HepG2 (cell line): Measurements from ENCODE around the gene IMP3. TPM values are rescaled to one million over a fixed set of nuclear protein-coding genes. Genes with fewer than 3 reads are reported as not detected.

Source experiments
- BCL6 ChIP-seq: IDR thresholded peaks from 2 replicates; pipeline ENCODE4 v1.6.1; 2016; ENCODE audit warnings: missing genetic modification reagents, missing compliant biosample characterization
- CBX2 ChIP-seq, 2 experiments: fragments of 200-600 bp in 1 of 2; sonication (generic); formaldehyde crosslinking in 1 of 2; IDR thresholded peaks; 2 replicates each; pipeline versions ENCODE4 v1.7.0 to v1.8.1; 2018 to 2022; ENCODE audit warnings: low read depth in 2 of 2, low read length in 1 of 2, mild to moderate bottlenecking in 1 of 2, missing genetic modification reagents in 1 of 2
- ERF ChIP-seq: IDR thresholded peaks from 2 replicates; pipeline ENCODE4 v1.6.1; 2018; ENCODE audit warnings: missing biosample characterization, missing genetic modification reagents
- GABPB1 ChIP-seq: IDR thresholded peaks from 2 replicates; pipeline ENCODE4 v1.6.1; 2016; ENCODE audit warnings: mild to moderate bottlenecking, missing genetic modification reagents, moderate library complexity, missing compliant biosample characterization
- KLF16 ChIP-seq, 2 experiments: sonication (generic) in 1 of 2; formaldehyde crosslinking in 1 of 2; IDR thresholded peaks; 2 replicates each; pipeline versions ENCODE4 v1.6.1 to v1.8.0; 2016 to 2023; ENCODE audit warnings: missing genetic modification reagents in 2 of 2, missing compliant biosample characterization in 1 of 2
- MED13 ChIP-seq: sonication (generic); formaldehyde crosslinking; IDR thresholded peaks from 2 replicates; pipeline ENCODE4 v1.5.0; 2020; ENCODE audit warnings: missing genetic modification reagents
- MIER3 ChIP-seq: IDR thresholded peaks from 2 replicates; pipeline ENCODE4 v1.6.1; 2016; ENCODE audit warnings: missing compliant biosample characterization, borderline replicate concordance
- PHF21A ChIP-seq: sonication (generic); formaldehyde crosslinking; IDR thresholded peaks from 2 replicates; pipeline ENCODE4 v1.5.0; 2020; ENCODE audit warnings: mild to moderate bottlenecking, missing genetic modification reagents
- TCF12 ChIP-seq, 2 experiments: fragments of 450-650 bp in 1 of 2; sonication (generic) in 1 of 2; formaldehyde crosslinking in 1 of 2; IDR thresholded peaks; 2 replicates each; pipeline versions ENCODE4 v1.6.1 to v1.8.0; 2017 to 2022; ENCODE audit warnings: antibody characterized with exemption in 1 of 2, mild to moderate bottlenecking in 1 of 2, missing genetic modification reagents in 1 of 2, moderate library complexity in 1 of 2
- TMF1 ChIP-seq: sonication (generic); formaldehyde crosslinking; IDR thresholded peaks from 2 replicates; pipeline ENCODE4 v1.8.1; 2022; ENCODE audit warnings: low read depth, missing genetic modification reagents
- ZNF24 ChIP-seq: fragments of 450-650 bp; IDR thresholded peaks from 2 replicates; pipeline ENCODE4 v1.6.1; 2017; ENCODE audit warnings: antibody characterized with exemption, mild to moderate bottlenecking
- ZNF451 ChIP-seq: sonication (generic); formaldehyde crosslinking; IDR thresholded peaks from 2 replicates; pipeline ENCODE4 v1.5.0; 2020; ENCODE audit warnings: mild to moderate bottlenecking, missing genetic modification reagents
- ZNF605 ChIP-seq: sonication (generic); formaldehyde crosslinking; IDR thresholded peaks from 2 replicates; pipeline ENCODE4 v1.8.0; 2022; ENCODE audit warnings: mild to moderate bottlenecking, missing genetic modification reagents
- ZNF670 ChIP-seq: sonication (generic); formaldehyde crosslinking; IDR thresholded peaks from 2 replicates; pipeline ENCODE4 v1.8.0; 2022; ENCODE audit warnings: mild to moderate bottlenecking, missing genetic modification reagents, borderline replicate concordance
- ZNF747 ChIP-seq: sonication (generic); formaldehyde crosslinking; IDR thresholded peaks from 2 replicates; pipeline ENCODE4 v1.8.1; 2023; ENCODE audit warnings: missing genetic modification reagents, mild to moderate bottlenecking, borderline replicate concordance
- ZNF772 ChIP-seq: sonication (generic); formaldehyde crosslinking; IDR thresholded peaks from 2 replicates; pipeline ENCODE4 v1.5.0; 2020; ENCODE audit warnings: mild to moderate bottlenecking, missing genetic modification reagents
- ZNF776 ChIP-seq: sonication (generic); formaldehyde crosslinking; IDR thresholded peaks from 2 replicates; pipeline ENCODE4 v1.4.0; 2020; ENCODE audit warnings: mild to moderate bottlenecking, missing genetic modification reagents
- ZSCAN22 ChIP-seq: sonication (generic); formaldehyde crosslinking; IDR thresholded peaks from 2 replicates; pipeline ENCODE4 v1.4.0; 2020; ENCODE audit warnings: mild to moderate bottlenecking, missing genetic modification reagents
- ZSCAN9 ChIP-seq: IDR thresholded peaks from 2 replicates; pipeline ENCODE4 v1.6.1; 2016; ENCODE audit warnings: borderline replicate concordance
- polyA plus RNA-seq, 8 experiments: library from polyadenylated mRNA; depleted of rRNA in 3 of 8; stranded (reverse) in 7 of 8; unstranded in 1 of 8; fragments of >200 nt; fragmentation: Illumina TruSeq in 4 of 8; extraction: Trizol in 4 of 8; gene quantifications; 2 replicates each; pipeline versions ENCODE4 v1.2.1 to v1.2.3, GENCODE V29; 2011 to 2016; ENCODE audit warnings: low read depth in 4 of 8, missing spikeins in 1 of 8, mixed read lengths in 1 of 8; ENCODE audit not compliant: insufficient read depth in 1 of 8
- total RNA-seq, 5 experiments: library from RNA; depleted of rRNA; stranded (reverse); fragments of >200 nt; fragmentation: Illumina TruSeq; extraction: Trizol; gene quantifications; 2 replicates each; pipeline ENCODE4 v1.2.3, GENCODE V29; 2016; ENCODE audit warnings: low read depth in 1 of 5
- TF ChIP-seq, protein P1 (sequence below): IDR thresholded peaks from 2 replicates; pipeline ENCODE4 v1.6.1; 2012; ENCODE audit warnings: low read length, improper control_type of control experiment
- TF ChIP-seq, protein P2 (sequence below): sonication (generic); formaldehyde crosslinking; IDR thresholded peaks from 2 replicates; pipeline ENCODE4 v1.4.0; 2020; ENCODE audit warnings: mild to moderate bottlenecking, missing genetic modification reagents

Gene IMP3
- total and polyA plus RNA-seq, 2 of the 13 experiments (the other 11 are each of a cell fraction or from before 2014, with no cell fraction given): 38.3 to 143 TPM

DNA sequence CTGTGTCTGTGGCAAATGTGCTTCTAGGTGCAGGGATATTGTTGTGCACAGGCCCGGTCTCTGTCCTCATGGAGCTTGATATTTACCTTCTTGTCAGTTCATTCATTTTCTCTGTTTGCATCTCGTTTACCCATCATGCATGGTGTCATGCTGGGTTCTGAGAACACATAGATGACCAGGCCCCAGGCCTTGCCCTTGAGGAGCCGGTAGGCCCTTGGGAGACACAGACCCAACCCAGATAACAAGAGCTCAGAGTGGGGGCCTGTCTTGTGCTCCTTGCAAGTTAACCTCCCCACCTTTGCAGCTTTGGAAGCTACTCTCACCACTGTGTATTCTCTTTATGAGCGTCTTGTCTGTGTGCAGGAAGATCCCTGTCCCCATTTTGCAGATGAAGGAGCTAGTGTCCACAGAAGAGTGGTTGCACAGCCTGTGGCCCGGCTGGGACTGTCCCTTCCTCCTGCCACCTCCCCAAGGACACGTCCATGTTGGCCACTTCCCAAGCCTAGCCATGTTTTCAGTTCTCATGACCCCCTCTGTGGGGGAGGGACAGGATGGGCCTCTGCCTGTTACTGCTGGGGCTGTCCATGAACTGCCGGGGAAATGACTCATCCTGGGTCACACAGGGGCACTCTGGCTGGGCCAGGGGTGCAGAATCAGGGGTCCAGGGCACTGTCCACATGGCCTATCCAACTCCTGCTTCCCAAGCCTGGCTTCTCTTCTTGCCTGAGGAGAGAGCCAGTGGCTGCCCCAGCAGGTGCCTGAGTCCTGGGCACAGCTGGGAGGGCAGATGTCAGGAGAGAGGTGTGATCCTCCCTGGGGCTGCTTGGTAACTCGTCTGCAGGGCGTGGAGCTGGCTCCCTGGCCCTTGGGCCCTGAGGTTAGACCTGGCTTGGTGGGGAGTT lies 11.1 kb upstream of the IMP3 start (continued):
- TF ChIP-seq TCF12 (IDR thresholded peaks at IDR 0.05): no peak
- TF ChIP-seq TCF12 (CRISPR knock-in tag; IDR thresholded peaks at IDR 0.05): peak; percentile 75; the same call in 1 of the 2 replicates
- TF ChIP-seq ZNF670 (CRISPR knock-in tag): no peak
- TF ChIP-seq MED13 (CRISPR knock-in tag): no peak
- TF ChIP-seq ZSCAN9 (CRISPR knock-in tag): peak; percentile 40; the same call in 1 of the 2 replicates
- TF ChIP-seq, protein P1, sequence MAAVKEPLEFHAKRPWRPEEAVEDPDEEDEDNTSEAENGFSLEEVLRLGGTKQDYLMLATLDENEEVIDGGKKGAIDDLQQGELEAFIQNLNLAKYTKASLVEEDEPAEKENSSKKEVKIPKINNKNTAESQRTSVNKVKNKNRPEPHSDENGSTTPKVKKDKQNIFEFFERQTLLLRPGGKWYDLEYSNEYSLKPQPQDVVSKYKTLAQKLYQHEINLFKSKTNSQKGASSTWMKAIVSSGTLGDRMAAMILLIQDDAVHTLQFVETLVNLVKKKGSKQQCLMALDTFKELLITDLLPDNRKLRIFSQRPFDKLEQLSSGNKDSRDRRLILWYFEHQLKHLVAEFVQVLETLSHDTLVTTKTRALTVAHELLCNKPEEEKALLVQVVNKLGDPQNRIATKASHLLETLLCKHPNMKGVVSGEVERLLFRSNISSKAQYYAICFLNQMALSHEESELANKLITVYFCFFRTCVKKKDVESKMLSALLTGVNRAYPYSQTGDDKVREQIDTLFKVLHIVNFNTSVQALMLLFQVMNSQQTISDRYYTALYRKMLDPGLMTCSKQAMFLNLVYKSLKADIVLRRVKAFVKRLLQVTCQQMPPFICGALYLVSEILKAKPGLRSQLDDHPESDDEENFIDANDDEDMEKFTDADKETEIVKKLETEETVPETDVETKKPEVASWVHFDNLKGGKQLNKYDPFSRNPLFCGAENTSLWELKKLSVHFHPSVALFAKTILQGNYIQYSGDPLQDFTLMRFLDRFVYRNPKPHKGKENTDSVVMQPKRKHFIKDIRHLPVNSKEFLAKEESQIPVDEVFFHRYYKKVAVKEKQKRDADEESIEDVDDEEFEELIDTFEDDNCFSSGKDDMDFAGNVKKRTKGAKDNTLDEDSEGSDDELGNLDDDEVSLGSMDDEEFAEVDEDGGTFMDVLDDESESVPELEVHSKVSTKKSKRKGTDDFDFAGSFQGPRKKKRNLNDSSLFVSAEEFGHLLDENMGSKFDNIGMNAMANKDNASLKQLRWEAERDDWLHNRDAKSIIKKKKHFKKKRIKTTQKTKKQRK: no peak
- peak; percentile 55; the same call in 1 of the 2 replicates for TF ChIP-seq ERF
- TF ChIP-seq ZNF747 (CRISPR knock-in tag): 0 out of 2 replicates have a peak, but pooled peaks have one; percentile 5
- 0 out of 2 replicates have a peak, but pooled peaks have one; percentile 24 for TF ChIP-seq ZNF776 (CRISPR knock-in tag)
- 0 out of 2 replicates have a peak, but pooled peaks have one; percentile 36 for TF ChIP-seq ZNF605 (CRISPR knock-in tag)
- no peak for TF ChIP-seq ZNF24
- TF ChIP-seq KLF16 (CRISPR knock-in tag; IDR thresholded peaks at IDR 0.05): peak in 1 of 2 experiments; percentile 49; a peak in 1 of 4 replicates
- TF ChIP-seq ZSCAN22 (CRISPR knock-in tag): no peak
- TF ChIP-seq, protein P2, sequence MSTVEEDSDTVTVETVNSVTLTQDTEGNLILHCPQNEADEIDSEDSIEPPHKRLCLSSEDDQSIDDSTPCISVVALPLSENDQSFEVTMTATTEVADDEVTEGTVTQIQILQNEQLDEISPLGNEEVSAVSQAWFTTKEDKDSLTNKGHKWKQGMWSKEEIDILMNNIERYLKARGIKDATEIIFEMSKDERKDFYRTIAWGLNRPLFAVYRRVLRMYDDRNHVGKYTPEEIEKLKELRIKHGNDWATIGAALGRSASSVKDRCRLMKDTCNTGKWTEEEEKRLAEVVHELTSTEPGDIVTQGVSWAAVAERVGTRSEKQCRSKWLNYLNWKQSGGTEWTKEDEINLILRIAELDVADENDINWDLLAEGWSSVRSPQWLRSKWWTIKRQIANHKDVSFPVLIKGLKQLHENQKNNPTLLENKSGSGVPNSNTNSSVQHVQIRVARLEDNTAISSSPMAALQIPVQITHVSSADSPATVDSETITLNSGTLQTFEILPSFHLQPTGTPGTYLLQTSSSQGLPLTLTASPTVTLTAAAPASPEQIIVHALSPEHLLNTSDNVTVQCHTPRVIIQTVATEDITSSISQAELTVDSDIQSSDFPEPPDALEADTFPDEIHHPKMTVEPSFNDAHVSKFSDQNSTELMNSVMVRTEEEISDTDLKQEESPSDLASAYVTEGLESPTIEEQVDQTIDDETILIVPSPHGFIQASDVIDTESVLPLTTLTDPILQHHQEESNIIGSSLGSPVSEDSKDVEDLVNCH (CRISPR knock-in tag): no peak
- TF ChIP-seq MIER3 (CRISPR knock-in tag): peak; percentile 33; the same call in 1 of the 2 replicates
- no peak for TF ChIP-seq CBX2 (IDR thresholded peaks at IDR 0.05; ENCODE audit: low read depth, low read length)
- TF ChIP-seq CBX2 (CRISPR knock-in tag; IDR thresholded peaks at IDR 0.05; ENCODE audit: low read depth): no peak
- peak; percentile 89 for TF ChIP-seq ZNF772 (CRISPR knock-in tag)
- TF ChIP-seq GABPB1 (CRISPR knock-in tag): peak; percentile 59
- no peak for TF ChIP-seq TMF1 (CRISPR knock-in tag)
- TF ChIP-seq BCL6 (CRISPR knock-in tag): peak; percentile 66
- peak; percentile 97 for TF ChIP-seq PHF21A (CRISPR knock-in tag)
- TF ChIP-seq ZNF451: 0 out of 2 replicates have a peak, but pooled peaks have one; percentile 59
